AG08396 (cell line): ENCODE data around the gene REXO1.
"Not testable (repeated sequence)": the region's sequence is repeated elsewhere in the genome, so short reads cannot be mapped to it uniquely, and the experiment has no call there.

Experiments used
- DNase-seq: peaks from one replicate; pipeline ENCODE4 v3.0.0; 2012; ENCODE audit warnings: low spot score, mixed read lengths

The REXO1 gene

DNA sequence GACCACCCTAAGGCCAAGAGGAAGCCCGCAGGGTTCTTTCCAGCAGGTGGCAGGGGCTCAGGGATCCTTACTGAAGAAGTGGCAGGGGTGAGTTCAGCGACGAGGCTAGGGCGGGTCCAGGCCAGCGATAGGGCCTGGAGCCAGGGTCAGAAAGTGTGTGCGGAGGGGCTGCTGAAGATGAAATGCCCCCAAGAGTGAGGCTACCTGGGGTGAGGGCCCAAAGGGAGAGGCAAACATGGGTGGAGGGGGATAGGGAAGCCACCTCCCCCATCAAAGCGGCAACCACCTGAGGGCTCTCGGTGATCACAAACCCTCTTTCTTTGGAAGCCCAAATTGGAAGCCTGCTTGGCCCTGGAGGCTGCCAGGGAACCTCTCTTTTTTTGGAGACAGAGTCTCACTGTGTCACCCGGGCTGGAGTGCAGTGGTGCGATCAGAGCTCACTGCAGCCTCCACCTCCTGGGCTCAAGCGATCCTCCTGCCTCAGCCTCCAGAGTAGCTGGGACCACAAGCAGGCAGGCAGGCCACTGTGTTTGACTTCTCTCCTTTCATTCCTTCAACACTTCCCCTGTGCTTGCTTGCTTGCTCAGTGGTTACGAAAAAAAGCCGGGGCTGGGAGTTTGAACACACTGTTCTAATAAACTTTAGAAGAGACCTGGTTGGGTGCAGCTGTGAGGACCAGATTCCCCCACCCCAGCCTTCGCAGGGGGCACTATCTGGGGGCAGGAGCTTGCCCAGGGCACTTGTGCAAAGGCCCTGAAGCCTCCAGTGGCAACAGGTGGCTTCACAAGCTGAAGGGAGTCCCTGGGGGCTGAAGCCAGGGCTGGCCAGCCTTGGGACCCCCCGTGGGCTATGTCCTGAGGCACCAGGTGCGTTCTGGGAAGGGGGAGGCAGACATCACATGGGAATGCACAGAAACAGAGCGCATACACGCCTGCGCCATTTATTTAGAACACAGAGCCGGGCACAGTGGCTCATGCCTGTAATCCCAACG is 34.8 kb downstream of the REXO1 start:
- DNase-seq = no peak

DNA sequence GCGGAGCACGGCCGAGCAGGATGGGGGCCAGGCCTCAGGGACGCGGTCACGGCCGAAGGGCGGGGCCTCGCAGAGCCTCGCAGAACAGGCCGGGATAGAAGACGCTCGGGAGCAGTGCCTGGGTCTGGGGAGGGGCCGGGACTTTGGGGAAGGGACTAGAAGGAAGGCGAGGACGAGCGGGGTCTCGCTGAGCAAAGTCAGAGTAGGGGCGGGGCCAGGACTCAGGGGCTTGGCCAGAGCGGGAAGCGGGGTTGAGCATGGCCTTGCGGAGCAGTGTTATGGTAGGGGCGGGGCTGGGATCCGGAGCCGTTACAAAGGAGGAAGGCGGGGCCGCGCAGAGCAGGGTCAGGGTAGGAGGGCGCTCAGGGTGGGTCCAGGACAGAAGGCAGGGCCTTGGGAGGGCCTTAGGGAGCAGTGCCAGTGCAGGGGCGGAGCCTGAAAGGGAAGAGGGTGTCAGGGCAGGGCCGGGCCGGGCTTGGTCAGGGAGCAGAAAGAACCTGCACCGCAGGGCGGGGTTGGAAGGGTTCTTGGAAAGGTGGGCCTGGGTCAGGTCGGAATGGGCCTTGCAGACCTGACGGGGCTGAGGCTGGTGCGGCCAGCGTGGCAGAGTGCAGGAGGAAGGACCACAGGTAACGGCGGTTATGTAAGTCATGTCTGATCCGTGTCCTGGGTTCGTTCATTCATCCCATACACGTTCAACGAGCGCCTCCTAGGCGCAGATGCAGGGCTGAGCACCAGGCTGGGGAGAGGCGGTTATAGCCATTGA is 35.7 kb downstream of the REXO1 start:
- DNase-seq = peak; percentile 96

DNA sequence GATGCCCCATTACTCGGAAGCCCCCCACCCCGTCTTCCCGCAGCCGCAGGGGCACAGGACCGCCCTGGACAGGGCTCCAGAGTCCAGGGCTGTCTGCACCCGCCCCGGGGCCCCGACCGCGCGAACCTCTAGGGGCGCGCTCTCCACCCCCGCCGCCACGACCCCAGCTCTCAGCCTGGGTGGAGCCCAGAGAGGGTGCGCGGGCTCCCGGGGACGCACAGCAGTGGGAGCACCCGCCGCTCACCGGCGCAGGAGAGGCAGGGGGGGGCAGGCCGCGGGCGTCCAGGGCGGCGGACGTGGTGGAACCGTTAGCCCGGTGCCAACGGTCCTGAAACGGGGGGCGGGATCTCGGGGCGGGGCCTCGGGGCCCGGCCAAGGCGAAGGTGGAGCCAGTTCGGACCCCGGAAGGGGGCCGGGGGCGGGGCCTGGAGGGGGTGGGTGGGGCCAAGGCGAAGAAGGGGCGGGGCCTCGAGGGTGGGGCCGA is 36.3 kb downstream of the REXO1 start, which contains the start of gene ATP8B3:
TSS of gene ATP8B3 (minus strand) at position 335 of the 484 bp plus-strand sequence. CDS start 540 bp downstream, outside the sequence.
- peak; percentile 100 for DNase-seq

DNA sequence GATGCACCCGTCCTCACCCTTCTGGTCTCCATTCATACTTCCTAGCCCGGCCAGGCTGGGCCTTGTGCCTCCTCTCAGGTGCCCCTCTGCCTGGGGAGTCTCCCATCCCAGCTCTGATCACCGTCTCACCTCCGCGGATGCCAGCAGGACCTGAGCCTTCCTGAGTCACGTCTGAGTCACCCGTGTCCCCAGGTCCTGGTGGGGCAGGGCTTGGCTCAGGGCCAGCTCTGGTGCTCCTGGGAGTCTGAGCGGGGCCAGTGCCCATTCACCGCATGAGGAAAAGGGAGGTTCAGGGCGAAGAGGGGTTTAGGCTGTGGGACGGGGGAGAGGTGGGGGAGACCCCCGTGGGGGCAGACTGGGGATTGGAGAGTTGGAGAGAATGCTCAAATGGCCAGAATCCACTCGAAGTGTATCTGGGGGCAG is 36.8 kb downstream of the REXO1 start:
- DNase-seq = peak; percentile 81

DNA sequence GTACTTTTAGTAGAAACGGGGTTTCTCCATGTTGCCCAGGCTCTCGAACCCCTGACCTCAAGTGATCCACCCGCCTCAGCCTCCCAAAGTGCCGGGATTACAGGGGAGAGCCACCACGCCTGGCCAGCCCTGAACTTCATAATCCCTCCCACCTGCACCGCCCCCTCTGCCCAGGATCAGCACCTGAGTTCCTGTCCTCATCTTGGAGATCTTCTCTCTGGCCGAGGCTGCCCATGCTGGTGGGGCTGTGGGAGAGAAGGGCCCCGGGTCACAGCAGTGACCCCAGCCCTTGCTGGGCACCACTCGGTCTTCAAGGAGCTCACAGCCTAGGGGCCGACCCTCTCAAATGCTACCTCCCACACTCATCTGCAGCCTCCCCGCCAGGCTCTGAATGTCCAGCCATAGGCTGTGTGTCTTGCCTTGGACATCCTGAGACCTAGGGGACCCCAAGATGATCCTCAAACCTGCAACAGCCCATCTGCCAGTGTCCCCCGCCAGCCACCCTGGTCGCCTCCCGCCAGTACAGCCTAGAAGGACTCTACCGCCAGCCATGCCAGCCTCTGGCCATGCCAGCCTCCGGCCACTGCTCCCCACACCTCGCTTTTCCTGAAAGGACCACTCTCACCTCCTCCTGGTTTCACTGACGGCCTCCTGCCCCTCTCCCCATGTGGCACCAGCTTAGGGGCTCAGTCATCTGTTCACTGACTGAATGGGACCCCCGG is 37.7 kb downstream of the REXO1 start:
- no peak for DNase-seq

DNA sequence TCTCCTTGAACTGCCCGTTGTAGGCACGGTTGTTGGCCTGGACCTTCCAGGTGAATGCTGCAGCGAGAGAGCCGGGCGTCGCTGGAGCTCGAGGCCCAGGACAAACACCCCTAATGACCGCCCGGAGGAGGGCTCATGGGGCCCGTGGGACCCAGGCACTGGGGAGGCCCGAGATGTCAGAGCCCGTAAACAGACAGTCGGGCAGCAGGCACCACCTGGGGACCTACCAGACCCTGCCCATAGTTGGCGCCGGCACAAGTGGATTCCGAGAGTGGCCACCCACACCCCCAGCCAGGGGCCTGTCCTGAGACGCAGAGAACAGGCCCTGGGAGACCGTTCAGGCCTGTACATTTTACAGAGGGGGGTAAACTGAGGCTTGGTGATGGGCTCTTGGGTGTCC is 38.6 kb downstream of the REXO1 start:
- DNase-seq = no peak

DNA sequence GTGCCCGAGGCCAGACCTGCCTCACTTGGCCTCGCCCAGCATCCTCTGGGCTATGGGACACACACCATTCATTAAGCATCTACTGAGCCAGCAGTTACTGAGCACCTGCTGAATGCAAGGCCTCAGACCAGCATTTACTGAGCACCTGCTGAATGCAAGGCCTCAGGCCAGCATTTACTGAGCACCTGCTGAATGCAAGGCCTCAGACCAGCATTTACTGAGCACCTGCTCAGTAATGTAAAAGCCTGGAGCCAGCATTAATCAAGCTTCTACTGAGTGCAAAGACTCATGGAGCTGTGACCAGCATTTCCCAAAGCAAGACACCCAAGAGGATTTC is 39.9 kb downstream of the REXO1 start:
- DNase-seq = no peak

DNA sequence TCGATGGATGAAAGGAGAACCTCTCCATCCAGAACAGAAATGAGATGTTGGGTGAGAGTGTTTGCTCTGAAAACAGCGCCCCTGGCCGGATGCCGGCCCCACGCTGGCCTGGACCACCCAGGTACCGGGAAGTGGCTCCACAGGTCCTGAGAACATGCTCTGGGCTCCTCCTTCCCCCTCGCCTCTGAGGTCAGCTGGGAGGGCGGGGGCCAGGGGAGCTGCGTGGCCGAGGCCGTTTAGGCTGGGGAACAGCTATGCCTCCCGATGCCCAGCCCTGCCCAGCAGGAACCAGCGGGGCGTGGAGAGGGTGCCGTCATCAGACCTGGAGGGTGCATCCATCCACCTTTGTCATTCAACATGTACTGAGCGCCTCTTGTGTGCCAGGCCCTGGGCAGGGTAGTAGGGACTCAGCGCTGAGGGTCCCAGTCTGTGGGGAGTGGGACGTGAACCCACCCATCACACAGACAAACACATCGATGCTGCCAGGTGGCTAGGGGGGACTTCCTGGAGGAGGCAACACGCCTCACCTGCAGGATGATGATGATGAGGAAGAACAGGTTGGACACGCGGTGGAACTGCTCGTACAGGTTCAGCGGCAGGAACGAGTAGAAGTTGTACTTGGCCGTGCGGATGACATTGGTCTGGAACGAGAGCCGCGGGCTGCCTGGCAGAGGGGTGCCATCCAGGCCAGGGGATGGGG is 40.4 kb downstream of the REXO1 start:
- no peak for DNase-seq

DNA sequence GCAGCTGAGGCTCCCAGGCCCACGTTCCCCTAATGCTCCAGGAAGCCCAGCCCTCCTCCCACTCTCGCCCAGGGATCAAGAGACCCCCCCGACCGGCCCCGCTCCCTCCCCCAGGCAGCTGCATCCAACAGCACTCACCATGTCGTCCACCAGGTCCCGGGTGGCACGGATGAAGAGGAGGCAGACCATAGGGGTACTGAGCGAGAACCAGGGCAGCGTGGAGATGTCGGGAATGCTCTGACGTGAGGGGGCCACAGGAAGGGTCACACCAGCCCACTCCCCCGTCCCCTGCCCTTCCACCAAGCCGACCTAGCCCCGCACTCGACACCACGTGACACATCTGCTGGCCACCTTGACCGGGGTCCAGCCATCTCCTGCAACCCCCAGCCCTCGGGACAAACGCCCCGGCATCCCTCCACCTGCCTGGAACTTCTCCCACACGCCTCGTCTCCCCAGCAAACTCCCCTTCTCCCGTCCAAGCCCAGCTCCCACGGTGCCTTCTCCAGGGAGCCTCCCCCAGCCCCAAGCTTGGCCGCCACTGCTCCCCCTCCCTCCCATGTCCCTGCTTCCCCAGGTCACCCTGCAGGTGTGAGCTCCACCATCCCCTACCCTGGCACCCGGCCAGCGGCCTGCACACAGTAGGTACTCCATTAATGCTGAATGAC is 41.1 kb downstream of the REXO1 start:
- DNase-seq = no peak

DNA sequence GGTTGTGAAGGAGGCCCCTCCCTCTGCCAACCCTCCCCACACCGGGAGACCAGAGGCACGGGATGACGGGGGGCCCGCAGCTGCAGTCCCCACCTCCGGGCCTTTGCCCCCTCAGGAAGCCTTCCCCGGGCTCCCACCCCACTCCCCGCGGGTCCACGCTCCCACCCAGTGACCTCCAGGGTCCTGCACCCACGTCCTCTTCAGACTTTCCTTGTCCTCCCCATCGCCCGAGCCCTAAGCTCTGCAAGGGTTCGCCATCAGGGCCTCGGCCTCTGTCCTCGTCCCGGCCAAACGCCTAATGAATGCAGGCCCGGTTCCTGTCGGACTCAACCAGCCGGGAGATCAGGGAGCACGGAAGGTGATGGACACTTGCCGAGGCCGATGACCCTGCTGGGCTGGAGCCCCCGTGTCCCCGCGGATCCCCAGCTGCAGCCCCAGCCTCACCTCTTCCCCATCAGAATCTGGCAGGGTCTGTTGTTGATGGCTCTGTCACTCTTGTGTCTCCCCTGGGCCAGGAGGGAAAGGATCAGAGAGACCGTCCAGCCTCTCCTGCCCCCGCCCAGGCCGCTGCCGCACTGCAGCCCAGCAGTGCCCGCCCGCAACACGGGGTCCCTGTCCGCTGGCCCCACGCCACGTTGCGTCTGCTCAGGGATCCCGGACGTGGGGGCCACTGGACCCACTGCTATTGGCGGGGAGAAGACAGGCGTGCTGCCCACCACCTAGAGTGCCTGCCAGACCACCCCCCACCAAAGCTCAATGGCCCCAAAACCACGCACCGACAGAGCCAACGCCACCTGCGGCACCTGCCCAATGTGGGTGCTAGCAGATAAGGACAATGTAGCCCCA is 41.9 kb downstream of the REXO1 start:
- DNase-seq = no peak

DNA sequence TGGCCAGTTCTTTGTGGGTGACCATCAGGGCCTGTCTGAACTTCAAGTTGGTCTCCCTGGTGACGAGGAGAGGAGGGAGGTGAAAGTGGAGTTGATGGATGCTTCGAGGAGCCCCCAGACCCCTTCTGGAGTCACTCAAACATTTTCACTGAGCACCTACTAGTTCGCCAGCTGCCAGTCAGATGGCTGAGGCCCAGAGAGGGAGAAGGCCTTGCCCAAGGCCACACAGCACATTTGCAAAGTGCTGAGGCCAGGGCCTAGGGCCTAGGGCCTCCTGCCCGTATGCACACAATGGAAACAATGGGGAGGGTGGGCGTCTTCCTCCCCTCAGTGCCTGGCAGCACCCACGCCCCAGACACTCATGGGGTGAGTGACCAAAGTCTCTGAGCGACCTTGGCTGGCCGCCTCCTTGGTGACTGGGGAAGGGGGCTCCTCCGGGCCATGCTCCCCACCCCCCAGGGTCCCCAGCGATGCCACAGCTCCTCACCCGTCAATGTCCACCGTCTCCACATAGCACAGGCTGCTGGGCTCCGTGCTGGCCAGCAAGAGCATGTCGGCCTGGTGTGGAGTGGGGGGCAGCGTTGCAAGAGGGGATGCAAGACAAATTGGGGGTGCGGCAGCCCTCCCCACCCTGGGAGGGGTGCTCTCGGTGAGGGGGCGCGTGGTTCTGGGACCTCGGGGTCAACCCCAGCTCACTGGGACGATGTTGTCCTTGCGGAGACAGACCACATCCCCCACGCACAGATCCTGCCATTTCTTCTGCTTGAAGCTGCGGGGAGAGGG is 42.7 kb downstream of the REXO1 start:
- DNase-seq = no peak

DNA sequence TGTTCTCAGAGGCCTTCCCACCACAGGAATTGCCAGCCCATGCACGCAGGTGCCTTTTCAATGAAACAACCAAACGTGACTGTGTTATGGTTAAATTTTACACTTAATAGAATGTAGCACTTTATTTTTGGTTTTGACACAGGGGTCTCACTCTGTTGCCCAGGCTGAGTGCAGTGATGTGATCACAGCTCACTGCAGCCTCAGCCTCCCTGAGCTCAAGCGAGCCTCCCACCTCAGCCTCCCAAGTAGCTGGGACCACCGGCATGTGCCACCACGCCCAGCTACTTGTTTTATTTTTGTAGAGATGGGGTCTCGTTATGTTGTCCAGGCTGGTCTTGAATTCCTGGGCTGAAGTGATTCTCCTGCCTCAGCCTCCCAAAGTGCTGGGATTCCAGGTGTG is 43.4 kb downstream of the REXO1 start:
- no peak for DNase-seq

DNA sequence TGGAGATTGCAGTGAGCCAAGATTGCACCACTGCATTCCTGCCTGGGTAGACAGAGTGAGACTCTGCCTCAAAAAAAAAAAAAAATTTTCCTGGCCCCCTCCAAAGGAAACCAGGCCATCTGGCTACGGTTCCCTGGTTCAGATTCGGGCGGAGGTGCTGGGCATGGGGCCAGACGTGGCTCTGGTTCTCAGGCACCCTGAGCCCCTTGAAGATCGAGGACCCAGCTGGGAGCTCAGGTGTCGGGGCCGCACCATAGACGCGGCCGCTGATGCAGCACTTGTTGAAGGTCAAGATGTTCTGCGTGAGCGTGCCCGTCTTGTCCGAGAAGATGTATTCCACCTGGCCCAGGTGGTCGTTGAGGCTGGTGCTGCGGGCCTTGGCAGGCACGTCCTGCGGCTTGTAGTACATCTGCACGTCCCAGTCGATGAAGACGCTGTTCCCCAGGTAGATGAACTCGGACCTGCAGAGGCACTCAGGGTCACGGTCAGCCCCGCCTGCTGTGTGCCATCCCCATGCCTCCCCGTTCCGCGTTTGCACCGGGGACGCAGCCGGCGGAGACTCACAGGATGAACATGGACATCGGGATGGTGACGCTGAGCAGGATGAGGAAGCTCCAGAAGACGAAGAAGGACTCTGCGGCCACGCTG is 48.5 kb downstream of the REXO1 start:
- no peak for DNase-seq

DNA sequence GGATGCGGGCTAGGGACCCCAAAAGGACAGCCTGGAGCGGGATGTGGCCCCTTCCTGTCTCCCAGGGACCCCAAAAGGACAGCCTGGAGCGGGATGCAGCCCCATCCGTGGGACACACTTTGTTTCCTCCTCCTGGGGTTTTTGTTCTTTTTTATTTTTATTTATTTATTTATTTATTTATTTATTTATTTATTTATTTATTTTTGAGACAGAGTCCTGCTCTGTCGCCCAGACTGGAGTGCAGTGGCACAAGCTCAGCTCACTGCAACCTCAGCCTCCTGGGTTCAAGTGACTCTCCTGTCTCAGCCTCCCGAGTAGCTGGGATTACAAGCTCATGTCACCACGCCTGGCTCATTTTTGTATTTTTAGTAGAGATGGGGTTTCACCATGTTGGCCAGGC is 51.0 kb downstream of the REXO1 start:
- DNase-seq = not testable (repeated sequence)

DNA sequence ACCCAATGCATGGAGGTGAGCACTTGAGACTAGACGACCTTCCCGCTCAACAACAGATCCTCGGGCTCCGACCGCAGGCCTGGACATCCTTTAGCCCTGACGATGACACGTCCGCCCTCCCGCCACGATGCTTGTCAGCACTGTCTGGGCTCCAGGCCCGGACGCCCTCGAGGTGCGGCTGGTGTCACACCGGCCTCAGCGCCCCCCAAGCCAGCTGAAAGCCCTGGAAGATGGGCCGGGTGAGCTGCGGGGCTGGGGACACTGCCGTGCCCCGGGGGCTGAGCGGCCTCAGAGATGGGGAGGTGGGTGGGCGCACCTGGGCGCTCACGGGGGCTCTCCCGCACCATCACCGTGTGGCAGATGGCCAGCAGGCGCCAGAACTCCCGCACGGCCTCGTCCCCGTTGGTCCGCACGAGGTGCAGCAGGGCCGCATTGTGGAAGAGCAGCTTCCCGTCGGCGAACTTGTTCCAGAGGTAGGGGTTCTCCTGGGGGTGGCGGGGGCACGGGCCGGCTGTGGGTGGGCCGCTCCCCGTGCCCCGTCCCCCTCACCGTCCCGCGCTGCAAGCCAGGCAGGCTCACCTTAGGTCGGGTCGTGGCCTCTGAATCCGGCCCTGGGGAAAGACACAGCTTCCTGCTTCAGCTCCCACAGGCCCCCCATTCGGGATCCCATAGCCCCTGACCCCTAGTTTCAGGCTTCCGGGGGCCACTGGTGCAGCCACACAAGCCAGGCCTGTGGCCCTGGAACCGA is 51.7 kb downstream of the REXO1 start:
- DNase-seq = no peak

DNA sequence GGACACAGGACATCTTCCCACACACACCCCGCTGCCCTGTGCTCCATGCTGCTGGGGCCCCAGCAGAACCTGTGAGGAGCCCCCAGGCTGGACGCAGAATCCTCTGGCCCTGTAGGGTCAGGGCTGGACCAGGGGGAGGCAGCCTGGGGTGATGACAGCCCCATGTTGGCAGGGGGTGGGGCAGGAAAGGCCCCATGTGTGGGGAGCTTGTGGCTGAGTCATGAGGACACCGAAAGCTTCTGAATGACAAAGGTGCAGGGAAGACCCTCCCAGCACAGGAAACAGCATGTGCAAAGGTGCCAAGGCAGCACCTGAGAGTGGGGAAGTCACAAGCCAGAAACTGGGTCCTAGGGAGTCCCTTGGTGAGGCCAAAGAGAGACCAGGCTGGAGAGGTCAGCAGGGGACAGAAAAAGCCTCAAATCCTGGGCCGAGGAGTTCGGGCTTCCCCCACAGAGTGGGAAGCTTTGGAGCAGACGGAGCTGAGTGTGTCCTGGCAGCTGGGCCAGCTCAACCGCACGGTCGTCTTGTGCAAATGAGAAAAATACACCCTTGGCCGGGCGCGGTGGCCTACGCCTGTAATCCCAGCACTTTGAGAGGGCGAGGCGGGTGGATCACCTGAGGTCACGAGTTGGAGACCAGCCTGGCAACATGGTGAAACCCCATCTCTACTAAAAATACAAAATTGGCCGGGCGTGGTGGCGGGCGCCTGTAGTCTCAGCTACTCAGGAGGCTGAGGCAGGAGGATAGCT is 53.7 kb downstream of the REXO1 start:
- no peak for DNase-seq

DNA sequence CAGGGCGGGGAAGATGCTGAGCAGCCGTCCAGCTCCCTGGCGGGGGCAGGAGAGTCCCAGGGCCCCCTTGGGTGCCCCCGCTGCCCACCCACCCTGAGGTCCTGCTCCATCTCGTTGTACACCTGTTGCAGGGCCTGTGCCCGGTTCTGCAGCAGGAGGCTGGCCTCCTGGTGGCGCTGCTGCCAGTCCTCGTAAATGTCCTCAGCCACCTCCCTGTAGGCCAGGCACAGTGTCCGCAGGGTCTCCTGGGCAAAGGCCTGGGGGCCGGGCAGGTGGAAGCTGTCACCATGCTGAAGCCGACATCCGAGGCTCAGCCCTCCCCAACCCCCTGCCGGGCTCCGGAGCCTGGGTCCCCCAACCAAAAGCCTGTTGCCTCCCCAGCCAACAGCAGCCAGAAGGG is 56.4 kb downstream of the REXO1 start:
- DNase-seq = no peak
